ENCODE measurements around the gene ABCC8. TPM values are rescaled to one million over a fixed set of nuclear protein-coding genes. Genes with fewer than 3 reads are reported as not detected.
A peak's percentile ranks its signal among the peaks of the same experiment; 100 is the strongest.

Gene ABCC8
- total and polyA plus RNA-seq, 9 of the 15 experiments (the other 6 are each of a cell fraction or from before 2014, with no cell fraction given) = not detected

DNA sequence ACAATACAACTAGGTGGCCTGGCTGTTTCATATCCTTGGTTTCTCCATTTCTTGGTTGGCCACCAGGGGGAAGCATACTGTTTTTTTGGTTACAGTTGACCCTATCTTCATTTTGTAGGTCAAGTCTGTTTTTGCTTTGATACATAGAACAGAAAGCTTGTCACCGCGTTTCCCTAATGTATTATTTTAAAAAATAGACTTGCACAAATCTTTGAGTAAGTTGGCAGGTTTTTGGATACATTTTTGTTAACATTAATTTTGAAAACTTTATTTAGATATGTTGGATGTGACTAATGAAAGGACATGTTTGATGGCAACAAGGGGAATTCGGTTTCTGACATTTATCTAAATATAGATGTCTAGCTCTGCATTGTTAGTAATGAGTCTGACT lies 122.0 kb downstream of the ABCC8 start (continued):
- TF ChIP-seq YY1 (IDR thresholded peaks at IDR 0.05; ENCODE audit: borderline replicate concordance in 1 of 3, control insufficient read depth in 1 of 3, extremely low read depth in 1 of 3, insufficient read depth in 3 of 3, insufficient read length in 1 of 3, insufficient replicate concordance in 2 of 3, low read depth in 1 of 3, low read length in 2 of 3) (no peak), HNRNPK (IDR thresholded peaks at IDR 0.05; ENCODE audit: low read depth, low read length, poor library complexity, severe bottlenecking) (no peak), ZNF707 (CRISPR knock-in tag; conservative IDR thresholded peaks at IDR 0.05) (no peak), ZNF175 (CRISPR knock-in tag; IDR thresholded peaks at IDR 0.05; ENCODE audit: low read depth) (no peak), ZFX (CRISPR knock-in tag; IDR thresholded peaks at IDR 0.05) (no peak), CBX5 (IDR thresholded peaks at IDR 0.05; ENCODE audit: borderline replicate concordance, low read depth) (no peak), BRD4 (IDR thresholded peaks at IDR 0.05) (no peak), ZNF239 (CRISPR knock-in tag; IDR thresholded peaks at IDR 0.05) (no peak), POLR2A (conservative IDR thresholded peaks at IDR 0.05) (no peak), PRMT5 (CRISPR knock-in tag; IDR thresholded peaks at IDR 0.05) (no peak), GATAD2B (IDR thresholded peaks at IDR 0.05; ENCODE audit: borderline replicate concordance) (0 out of 2 replicates have a peak, but pooled peaks have one; percentile 53), ZNF124 (CRISPR knock-in tag; IDR thresholded peaks at IDR 0.05) (no peak), NEUROD1 (IDR thresholded peaks at IDR 0.05; ENCODE audit: borderline replicate concordance, low read depth, low read length, partially characterized antibody) (no peak), SMARCB1 (IDR thresholded peaks at IDR 0.05; ENCODE audit: insufficient read length, low read depth) (no peak), MIER1 (IDR thresholded peaks at IDR 0.05; ENCODE audit: low read depth) (no peak), SP1 (CRISPR knock-in tag; IDR thresholded peaks at IDR 0.05) (no peak)
- TF ChIP-seq, protein P1, sequence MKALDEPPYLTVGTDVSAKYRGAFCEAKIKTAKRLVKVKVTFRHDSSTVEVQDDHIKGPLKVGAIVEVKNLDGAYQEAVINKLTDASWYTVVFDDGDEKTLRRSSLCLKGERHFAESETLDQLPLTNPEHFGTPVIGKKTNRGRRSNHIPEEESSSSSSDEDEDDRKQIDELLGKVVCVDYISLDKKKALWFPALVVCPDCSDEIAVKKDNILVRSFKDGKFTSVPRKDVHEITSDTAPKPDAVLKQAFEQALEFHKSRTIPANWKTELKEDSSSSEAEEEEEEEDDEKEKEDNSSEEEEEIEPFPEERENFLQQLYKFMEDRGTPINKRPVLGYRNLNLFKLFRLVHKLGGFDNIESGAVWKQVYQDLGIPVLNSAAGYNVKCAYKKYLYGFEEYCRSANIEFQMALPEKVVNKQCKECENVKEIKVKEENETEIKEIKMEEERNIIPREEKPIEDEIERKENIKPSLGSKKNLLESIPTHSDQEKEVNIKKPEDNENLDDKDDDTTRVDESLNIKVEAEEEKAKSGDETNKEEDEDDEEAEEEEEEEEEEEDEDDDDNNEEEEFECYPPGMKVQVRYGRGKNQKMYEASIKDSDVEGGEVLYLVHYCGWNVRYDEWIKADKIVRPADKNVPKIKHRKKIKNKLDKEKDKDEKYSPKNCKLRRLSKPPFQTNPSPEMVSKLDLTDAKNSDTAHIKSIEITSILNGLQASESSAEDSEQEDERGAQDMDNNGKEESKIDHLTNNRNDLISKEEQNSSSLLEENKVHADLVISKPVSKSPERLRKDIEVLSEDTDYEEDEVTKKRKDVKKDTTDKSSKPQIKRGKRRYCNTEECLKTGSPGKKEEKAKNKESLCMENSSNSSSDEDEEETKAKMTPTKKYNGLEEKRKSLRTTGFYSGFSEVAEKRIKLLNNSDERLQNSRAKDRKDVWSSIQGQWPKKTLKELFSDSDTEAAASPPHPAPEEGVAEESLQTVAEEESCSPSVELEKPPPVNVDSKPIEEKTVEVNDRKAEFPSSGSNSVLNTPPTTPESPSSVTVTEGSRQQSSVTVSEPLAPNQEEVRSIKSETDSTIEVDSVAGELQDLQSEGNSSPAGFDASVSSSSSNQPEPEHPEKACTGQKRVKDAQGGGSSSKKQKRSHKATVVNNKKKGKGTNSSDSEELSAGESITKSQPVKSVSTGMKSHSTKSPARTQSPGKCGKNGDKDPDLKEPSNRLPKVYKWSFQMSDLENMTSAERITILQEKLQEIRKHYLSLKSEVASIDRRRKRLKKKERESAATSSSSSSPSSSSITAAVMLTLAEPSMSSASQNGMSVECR (CRISPR knock-in tag; IDR thresholded peaks at IDR 0.05) = no peak
- TF ChIP-seq, protein P2, sequence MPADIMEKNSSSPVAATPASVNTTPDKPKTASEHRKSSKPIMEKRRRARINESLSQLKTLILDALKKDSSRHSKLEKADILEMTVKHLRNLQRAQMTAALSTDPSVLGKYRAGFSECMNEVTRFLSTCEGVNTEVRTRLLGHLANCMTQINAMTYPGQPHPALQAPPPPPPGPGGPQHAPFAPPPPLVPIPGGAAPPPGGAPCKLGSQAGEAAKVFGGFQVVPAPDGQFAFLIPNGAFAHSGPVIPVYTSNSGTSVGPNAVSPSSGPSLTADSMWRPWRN (IDR thresholded peaks at IDR 0.05; ENCODE audit: low read depth) = no peak
- TF ChIP-seq, protein P3, sequence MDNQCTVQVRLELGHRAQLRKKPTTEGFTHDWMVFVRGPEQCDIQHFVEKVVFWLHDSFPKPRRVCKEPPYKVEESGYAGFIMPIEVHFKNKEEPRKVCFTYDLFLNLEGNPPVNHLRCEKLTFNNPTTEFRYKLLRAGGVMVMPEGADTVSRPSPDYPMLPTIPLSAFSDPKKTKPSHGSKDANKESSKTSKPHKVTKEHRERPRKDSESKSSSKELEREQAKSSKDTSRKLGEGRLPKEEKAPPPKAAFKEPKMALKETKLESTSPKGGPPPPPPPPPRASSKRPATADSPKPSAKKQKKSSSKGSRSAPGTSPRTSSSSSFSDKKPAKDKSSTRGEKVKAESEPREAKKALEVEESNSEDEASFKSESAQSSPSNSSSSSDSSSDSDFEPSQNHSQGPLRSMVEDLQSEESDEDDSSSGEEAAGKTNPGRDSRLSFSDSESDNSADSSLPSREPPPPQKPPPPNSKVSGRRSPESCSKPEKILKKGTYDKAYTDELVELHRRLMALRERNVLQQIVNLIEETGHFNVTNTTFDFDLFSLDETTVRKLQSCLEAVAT (IDR thresholded peaks at IDR 0.05) = no peak
- TF ChIP-seq, protein P4, sequence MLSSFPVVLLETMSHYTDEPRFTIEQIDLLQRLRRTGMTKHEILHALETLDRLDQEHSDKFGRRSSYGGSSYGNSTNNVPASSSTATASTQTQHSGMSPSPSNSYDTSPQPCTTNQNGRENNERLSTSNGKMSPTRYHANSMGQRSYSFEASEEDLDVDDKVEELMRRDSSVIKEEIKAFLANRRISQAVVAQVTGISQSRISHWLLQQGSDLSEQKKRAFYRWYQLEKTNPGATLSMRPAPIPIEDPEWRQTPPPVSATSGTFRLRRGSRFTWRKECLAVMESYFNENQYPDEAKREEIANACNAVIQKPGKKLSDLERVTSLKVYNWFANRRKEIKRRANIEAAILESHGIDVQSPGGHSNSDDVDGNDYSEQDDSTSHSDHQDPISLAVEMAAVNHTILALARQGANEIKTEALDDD (IDR thresholded peaks at IDR 0.05) = peak; percentile 64
